PC-3 (cell line): ENCODE data around the gene SV2C.

Experiments used
- CTCF ChIP-seq: fragments of 300-600 bp; sonication (generic); conservative IDR thresholded peaks from 2 replicates; pipeline ENCODE4 v1.5.1; 2017; ENCODE audit warnings: antibody characterized with exemption, low read depth, mild to moderate bottlenecking, low read length
- EZH2 ChIP-seq: fragments of 300-600 bp; sonication (generic); IDR thresholded peaks from one replicate; pipeline ENCODE4 v1.6.1; 2017; ENCODE audit warnings: antibody characterized with exemption, mild to moderate bottlenecking, low read length; ENCODE audit not compliant: unreplicated experiment

- TF ChIP-seq CTCF (no peak), EZH2 (no peak)
Measured at GRCh38 chr5:76144513-76145274, 61.5 kb downstream of the SV2C start.
